Measurements from ENCODE around the gene ASPG.

ASPG gene

DNA sequence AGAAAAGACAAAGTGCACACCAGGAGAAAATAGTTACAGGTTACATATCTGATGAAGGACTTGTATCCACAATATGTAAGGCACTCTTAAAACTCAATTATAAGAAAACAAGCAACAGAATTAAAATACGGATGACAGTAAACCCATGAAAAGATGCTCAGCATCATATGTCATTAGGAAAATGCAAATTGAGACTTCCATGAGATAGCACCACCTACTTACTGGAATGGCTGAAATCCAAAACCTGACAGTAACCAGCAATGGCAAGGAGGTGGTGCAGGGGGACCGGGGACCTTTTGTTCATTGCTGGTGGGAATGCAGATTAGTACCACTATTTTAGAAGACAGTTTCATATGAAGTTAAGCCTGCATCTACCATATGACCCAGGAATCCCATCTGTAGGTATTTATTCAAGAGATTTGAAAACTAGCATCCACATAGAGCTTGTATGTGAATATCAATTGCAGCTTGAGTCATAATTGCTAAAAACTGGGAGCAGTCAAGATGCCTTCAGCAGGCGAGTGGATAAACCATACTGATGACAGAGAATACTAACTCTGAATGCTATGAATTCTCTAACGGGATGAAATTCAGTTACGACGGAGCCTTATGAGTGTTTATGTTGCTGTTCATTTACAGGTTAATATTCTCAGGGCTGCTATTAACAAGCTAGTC is 43.9 kb upstream of the ASPG start:
- in situ Hi-C loops (cut with MboI; ENCODE audit: low pct_unique_long_range_greater_than_20kb, low sequenced_read_pairs, unreplicated experiment), result no loop called here
- TF ChIP-seq, protein P1, sequence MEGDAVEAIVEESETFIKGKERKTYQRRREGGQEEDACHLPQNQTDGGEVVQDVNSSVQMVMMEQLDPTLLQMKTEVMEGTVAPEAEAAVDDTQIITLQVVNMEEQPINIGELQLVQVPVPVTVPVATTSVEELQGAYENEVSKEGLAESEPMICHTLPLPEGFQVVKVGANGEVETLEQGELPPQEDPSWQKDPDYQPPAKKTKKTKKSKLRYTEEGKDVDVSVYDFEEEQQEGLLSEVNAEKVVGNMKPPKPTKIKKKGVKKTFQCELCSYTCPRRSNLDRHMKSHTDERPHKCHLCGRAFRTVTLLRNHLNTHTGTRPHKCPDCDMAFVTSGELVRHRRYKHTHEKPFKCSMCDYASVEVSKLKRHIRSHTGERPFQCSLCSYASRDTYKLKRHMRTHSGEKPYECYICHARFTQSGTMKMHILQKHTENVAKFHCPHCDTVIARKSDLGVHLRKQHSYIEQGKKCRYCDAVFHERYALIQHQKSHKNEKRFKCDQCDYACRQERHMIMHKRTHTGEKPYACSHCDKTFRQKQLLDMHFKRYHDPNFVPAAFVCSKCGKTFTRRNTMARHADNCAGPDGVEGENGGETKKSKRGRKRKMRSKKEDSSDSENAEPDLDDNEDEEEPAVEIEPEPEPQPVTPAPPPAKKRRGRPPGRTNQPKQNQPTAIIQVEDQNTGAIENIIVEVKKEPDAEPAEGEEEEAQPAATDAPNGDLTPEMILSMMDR (IDR thresholded peaks at IDR 0.05; ENCODE audit: extremely low read depth, insufficient read depth, missing control alignments), result no peak
- no peak for DNase-seq (ENCODE audit: low spot score)

DNA sequence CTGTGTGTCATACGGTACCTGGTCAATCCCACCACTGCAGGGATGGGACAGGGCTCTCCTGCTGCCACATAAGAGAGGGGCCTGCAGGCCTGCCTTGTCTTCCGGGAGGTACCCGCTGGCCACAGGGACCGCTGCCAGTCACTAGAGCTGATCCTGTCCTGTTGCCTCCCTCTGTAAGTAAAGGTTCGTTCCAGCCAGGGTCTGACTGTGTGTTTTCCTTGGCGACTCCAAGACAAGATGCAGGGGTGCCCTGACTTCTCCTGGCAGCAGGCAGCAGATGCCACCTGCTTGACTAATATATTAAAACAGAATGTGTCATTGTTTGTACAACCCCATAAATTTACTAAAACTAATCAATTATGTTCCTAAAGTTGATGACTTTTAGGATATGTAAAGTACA is 41.5 kb upstream of the ASPG start:
- TF ChIP-seq, protein P1 (IDR thresholded peaks at IDR 0.05; ENCODE audit: extremely low read depth, insufficient read depth, missing control alignments), result no peak
- no peak for DNase-seq (ENCODE audit: low spot score)
- in situ Hi-C loops (cut with MboI; ENCODE audit: low pct_unique_long_range_greater_than_20kb, low sequenced_read_pairs, unreplicated experiment), result no loop called here

DNA sequence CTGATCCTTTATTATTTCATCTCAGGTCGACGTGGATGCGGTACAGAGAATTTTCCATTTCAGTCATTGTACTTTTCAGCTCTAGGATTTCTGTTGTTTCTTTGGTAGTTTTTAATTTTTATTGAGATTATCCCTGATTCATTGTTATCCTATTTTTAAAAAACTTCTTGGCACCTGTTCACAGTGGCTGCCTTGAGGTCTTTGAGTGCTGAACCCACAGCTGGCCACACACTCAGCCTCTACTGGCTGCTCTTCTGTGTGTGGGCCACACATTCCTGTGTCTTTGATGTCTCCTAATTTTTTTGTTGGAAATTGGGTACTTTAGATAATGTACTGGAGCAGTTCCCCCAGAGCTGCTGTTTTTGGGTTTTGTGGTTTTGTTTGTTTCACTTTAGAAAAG is 37.7 kb upstream of the ASPG start:
- TF ChIP-seq, protein P1 (IDR thresholded peaks at IDR 0.05; ENCODE audit: extremely low read depth, insufficient read depth, missing control alignments), result no peak
- no peak for DNase-seq (ENCODE audit: low spot score)
- in situ Hi-C loops (cut with MboI; ENCODE audit: low pct_unique_long_range_greater_than_20kb, low sequenced_read_pairs, unreplicated experiment), result no loop called here

DNA sequence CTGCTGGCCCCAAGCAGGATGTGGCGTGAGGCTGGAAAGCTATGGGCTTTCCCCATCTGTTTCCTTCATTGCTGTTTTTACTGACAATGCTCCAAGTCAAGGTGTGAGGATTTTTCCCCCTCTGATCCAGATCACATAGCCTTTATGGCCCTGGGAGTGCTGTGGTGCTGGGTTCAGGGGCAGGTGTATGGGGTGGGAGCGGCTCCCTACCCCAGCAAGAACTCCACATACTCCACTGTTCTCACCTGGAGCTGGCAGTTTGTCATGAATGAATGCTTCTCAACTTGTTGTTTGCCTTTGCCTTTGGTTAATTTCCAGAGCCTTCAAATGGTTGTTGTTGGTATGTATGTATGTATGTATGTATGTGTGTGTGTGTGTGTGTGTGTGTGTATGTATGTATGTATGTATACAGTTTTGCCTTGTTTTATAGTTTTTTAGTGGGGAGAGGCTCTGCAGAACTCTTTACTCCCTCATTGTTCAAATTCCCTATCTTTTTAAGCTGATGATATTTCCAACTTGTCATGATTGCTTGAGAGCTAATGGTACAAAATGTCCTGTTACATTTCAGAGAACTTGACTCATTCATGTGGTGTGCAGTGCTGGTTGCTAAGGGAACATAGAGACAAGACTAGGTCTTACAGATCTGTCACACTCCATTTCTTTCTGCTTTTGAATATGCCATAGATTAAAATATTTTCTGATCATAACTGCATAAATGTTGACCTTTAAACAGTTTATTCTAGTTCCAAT is 36.6 kb upstream of the ASPG start:
- peak; percentile 49 for DNase-seq (ENCODE audit: low spot score)
- TF ChIP-seq, protein P1 (IDR thresholded peaks at IDR 0.05; ENCODE audit: extremely low read depth, insufficient read depth, missing control alignments), result no peak
- in situ Hi-C loops (cut with MboI; ENCODE audit: low pct_unique_long_range_greater_than_20kb, low sequenced_read_pairs, unreplicated experiment), result no loop called here

DNA sequence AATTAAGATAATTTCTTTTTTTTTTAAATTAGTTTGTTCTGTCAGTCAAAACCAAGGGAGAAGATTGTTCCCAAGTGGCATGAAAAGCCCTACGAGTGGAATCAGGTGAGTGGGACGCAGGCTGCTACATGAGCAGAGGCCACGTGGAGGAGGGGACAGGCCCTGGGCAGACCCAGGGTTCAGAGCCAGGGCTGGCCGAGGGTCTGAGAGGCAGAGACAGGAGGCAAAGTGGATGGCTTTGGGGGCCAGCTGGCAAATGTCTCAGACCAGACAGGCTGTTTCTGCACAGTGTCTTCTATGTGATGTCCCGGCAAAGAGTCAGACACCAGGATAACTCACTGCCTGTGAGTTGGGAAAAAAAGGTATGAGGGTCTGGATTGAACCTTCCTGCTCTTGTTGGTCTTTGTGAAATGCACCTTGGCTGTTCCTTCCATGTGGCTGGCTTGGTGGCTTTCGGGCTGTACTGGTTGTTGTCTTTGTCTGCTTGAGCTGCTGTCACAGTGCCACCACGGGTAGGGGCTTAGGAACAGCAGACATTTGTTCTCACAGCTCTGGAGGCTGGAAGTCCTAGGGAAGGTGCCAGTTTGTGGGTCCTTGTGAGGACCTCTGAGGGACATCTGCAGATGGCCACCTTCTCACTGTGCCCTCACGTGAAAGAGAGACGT is 35.8 kb upstream of the ASPG start:
- in situ Hi-C loops (cut with MboI; ENCODE audit: low pct_unique_long_range_greater_than_20kb, low sequenced_read_pairs, unreplicated experiment), result no loop called here
- TF ChIP-seq, protein P1 (IDR thresholded peaks at IDR 0.05; ENCODE audit: extremely low read depth, insufficient read depth, missing control alignments), result no peak
- no peak for DNase-seq (ENCODE audit: low spot score)

DNA sequence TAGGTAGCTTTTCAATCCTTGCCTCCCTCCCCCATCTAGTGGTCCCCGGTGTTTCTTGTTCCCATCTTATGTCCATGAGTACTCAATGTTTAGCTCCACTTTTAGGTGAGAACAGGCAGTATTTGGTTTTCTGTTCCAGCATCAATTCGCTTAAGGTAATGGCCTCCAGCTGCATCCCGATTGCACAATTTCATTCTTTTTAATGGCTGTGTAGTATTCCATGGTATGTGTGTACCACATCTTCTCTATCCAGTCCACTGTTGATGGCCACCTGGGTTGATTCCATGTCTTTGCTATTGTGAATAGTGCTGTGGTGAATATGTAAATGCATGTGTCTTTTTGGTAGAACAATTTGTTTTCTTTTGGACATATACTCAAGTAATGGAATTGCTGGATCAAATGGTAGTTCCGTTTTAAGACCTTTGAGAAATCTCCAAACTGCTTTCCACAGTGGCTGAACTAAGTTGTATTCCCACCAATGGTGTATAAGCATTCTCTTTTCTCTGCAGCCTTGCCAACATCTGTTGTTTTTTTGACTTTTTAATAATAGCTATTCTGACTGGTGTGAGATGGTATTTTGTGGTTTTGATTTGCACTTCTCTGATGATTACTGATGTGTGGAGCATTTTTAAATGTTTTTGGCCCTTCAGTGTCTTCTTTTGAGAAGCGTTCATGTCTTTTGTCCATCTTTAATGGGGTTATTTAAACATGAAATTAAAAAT is 34.2 kb upstream of the ASPG start:
- TF ChIP-seq, protein P1 (IDR thresholded peaks at IDR 0.05; ENCODE audit: extremely low read depth, insufficient read depth, missing control alignments), result no peak
- in situ Hi-C loops (cut with MboI; ENCODE audit: low pct_unique_long_range_greater_than_20kb, low sequenced_read_pairs, unreplicated experiment), result no loop called here
- no peak for DNase-seq (ENCODE audit: low spot score)
